ENCODE measurements around the gene NDUFC2.

The NDUFC2 gene

DNA sequence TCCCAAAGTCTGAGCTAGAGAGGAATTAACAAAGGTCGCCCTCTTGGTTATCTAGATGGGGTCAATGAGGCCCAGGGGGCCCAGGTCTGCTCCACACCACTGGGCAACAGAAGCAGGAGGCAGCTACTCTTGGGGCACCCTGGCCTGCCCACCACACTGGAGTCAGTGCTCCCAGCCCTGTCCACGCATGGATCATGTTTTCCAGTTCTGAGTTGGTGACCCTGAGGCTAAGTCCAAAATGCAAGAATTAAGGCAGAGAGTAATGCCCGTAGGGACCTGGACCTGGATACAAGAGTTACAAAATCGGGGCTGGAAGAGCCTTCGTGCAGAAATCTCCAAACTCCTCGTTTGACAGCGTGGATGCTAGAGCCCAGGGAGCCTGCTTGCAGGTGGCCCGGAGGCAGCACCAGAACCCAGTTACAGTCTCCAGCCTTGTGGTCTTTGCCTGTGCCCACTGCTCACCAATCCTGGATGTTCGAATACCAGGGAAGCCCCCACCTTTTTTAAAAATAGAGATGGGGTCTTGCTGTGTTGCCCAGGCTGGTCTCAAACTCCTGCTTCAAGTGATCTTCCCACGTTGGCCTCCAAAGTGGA is 22.1 kb downstream of the NDUFC2 start:
- TF ChIP-seq, protein P1, sequence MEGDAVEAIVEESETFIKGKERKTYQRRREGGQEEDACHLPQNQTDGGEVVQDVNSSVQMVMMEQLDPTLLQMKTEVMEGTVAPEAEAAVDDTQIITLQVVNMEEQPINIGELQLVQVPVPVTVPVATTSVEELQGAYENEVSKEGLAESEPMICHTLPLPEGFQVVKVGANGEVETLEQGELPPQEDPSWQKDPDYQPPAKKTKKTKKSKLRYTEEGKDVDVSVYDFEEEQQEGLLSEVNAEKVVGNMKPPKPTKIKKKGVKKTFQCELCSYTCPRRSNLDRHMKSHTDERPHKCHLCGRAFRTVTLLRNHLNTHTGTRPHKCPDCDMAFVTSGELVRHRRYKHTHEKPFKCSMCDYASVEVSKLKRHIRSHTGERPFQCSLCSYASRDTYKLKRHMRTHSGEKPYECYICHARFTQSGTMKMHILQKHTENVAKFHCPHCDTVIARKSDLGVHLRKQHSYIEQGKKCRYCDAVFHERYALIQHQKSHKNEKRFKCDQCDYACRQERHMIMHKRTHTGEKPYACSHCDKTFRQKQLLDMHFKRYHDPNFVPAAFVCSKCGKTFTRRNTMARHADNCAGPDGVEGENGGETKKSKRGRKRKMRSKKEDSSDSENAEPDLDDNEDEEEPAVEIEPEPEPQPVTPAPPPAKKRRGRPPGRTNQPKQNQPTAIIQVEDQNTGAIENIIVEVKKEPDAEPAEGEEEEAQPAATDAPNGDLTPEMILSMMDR (IDR thresholded peaks at IDR 0.05; ENCODE audit: low read length) = no peak
- TF ChIP-seq EZH2 (IDR thresholded peaks at IDR 0.05; ENCODE audit: borderline replicate concordance, low read length) = no peak
- Histone ChIP-seq H3K27me3 (ENCODE audit: insufficient read depth, low read length) (no peaks in the 10 kb centered on the region), H3F3A (ENCODE audit: insufficient read depth, low read length) (no peaks in the 10 kb centered on the region), H3K9me2 (ENCODE audit: low read depth, low read length) (no peaks in the 10 kb centered on the region), H3K4me2 (ENCODE audit: low read length) (no peak overlapping the region), H3K9me3 (ENCODE audit: low read length) (no peaks in the 10 kb centered on the region), H4K20me1 (ENCODE audit: insufficient read depth, low read length) (no peaks in the 10 kb centered on the region), H3K27ac (ENCODE audit: low read depth, low read length, poor library complexity, severe bottlenecking) (no peak overlapping the region), H2AFZ (ENCODE audit: low read length) (no peak overlapping the region), H3K79me2 (ENCODE audit: insufficient read depth, low read length) (no peaks in the 10 kb centered on the region), H3K4me1 (ENCODE audit: insufficient read depth, low read length, severe bottlenecking) (no peaks in the 10 kb centered on the region), H3K36me3 (ENCODE audit: insufficient read depth, low read length) (no peaks in the 10 kb centered on the region), H3K9ac (ENCODE audit: low read length) (no peak overlapping the region), H3K4me3 (ENCODE audit: low read depth, low read length, poor library complexity, severe bottlenecking) (no peak overlapping the region)

DNA sequence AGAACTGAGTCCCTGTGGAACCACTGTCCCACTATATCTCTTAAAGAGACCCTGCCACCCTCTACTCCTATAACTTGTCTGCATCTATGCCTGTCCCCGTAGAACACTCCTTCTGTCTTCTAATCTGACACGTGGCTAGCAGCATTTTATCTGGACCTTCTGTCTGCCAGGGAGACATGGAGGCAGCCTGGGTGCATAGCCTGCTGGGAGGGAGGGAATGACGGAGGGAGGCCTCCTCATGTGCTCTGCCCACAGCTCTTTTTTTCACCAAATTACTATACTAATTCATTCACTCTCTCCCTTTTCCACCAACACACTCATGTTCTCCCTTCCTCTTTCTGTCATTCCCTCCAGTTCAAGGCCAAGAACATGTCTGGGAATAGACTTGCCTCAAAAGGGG is 23.6 kb downstream of the NDUFC2 start:
- Histone ChIP-seq H3K4me1 (ENCODE audit: insufficient read depth, low read length, severe bottlenecking) (no peaks in the 10 kb centered on the region), H3K27me3 (ENCODE audit: insufficient read depth, low read length) (no peaks in the 10 kb centered on the region), H3K9me2 (ENCODE audit: low read depth, low read length) (no peaks in the 10 kb centered on the region), H3K4me3 (ENCODE audit: low read depth, low read length, poor library complexity, severe bottlenecking) (no peak overlapping the region), H2AFZ (ENCODE audit: low read length) (no peak overlapping the region), H4K20me1 (ENCODE audit: insufficient read depth, low read length) (no peaks in the 10 kb centered on the region), H3K9me3 (ENCODE audit: low read length) (no peaks in the 10 kb centered on the region), H3K4me2 (ENCODE audit: low read length) (no peak overlapping the region), H3K27ac (ENCODE audit: low read depth, low read length, poor library complexity, severe bottlenecking) (no peak overlapping the region), H3K79me2 (ENCODE audit: insufficient read depth, low read length) (no peaks in the 10 kb centered on the region), H3F3A (ENCODE audit: insufficient read depth, low read length) (no peaks in the 10 kb centered on the region), H3K36me3 (ENCODE audit: insufficient read depth, low read length) (no peaks in the 10 kb centered on the region), H3K9ac (ENCODE audit: low read length) (no peak overlapping the region)
- TF ChIP-seq, protein P1 (IDR thresholded peaks at IDR 0.05; ENCODE audit: low read length) = no peak
- no peak for TF ChIP-seq EZH2 (IDR thresholded peaks at IDR 0.05; ENCODE audit: borderline replicate concordance, low read length)

DNA sequence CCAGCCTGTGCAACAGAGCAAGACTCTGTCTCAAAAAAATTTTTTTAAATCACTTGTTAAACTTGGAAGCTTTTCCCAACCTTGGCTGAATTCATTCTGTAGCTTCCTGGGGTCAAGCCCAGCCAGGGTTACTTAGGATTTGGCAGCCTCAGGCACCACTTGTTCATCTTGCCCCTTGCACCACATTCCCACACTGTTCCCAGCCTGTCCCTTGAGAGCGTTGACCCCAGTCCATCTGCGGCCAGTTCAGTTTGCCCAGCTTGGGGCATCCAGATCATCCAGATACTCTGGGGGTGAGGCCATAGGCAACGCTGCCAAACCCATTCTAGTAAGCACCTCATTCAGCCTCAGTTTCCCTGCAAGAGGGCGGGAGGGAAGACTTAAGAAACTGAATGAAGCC is 24.7 kb downstream of the NDUFC2 start:
- Histone ChIP-seq H3K79me2 (ENCODE audit: insufficient read depth, low read length) (no peaks in the 10 kb centered on the region), H3K36me3 (ENCODE audit: insufficient read depth, low read length) (no peaks in the 10 kb centered on the region), H3K9ac (ENCODE audit: low read length) (no peak overlapping the region), H3K27ac (ENCODE audit: low read depth, low read length, poor library complexity, severe bottlenecking) (no peak overlapping the region), H3K9me2 (ENCODE audit: low read depth, low read length) (no peaks in the 10 kb centered on the region), H4K20me1 (ENCODE audit: insufficient read depth, low read length) (no peaks in the 10 kb centered on the region), H3K9me3 (ENCODE audit: low read length) (no peaks in the 10 kb centered on the region), H3K4me3 (ENCODE audit: low read depth, low read length, poor library complexity, severe bottlenecking) (no peak overlapping the region), H3K4me1 (ENCODE audit: insufficient read depth, low read length, severe bottlenecking) (no peaks in the 10 kb centered on the region), H2AFZ (ENCODE audit: low read length) (no peak overlapping the region), H3F3A (ENCODE audit: insufficient read depth, low read length) (no peaks in the 10 kb centered on the region), H3K27me3 (ENCODE audit: insufficient read depth, low read length) (no peaks in the 10 kb centered on the region), H3K4me2 (ENCODE audit: low read length) (no peak overlapping the region)
- no peak for TF ChIP-seq EZH2 (IDR thresholded peaks at IDR 0.05; ENCODE audit: borderline replicate concordance, low read length)
- TF ChIP-seq, protein P1 (IDR thresholded peaks at IDR 0.05; ENCODE audit: low read length) = no peak
